GM23338 (cell line): Measurements from ENCODE around the gene APPBP2. TPM values are rescaled to one million over a fixed set of nuclear protein-coding genes. Genes with fewer than 3 reads are reported as not detected.

ENCODE experiments used
- ATAC-seq: fragments of 200-7000 bp; cut with Tn5 transposase; 3 replicates; pipeline ENCODE4 v1.9.1; 2020
- DNase-seq: peaks from one replicate; pipeline ENCODE4 v3.0.0-alpha.2; 2015; ENCODE audit warnings: low spot score
- H2AFZ ChIP-seq: fragments of 200-600 bp; sonication (generic); 2 replicates; pipeline ENCODE4 v1.8.0; 2016; ENCODE audit warnings: antibody characterized with exemption, mild to moderate bottlenecking, moderate library complexity
- H3F3A ChIP-seq: fragments of 200-600 bp; sonication (generic); replicated peaks from 2 replicates; pipeline ENCODE4 v1.8.0; 2017; ENCODE audit warnings: antibody characterized with exemption, mixed run types, low read depth
- H3K27ac ChIP-seq: fragments of 200-600 bp; sonication (generic); 2 replicates; pipeline ENCODE4 v1.6.1; 2016; ENCODE audit warnings: low read depth
- H3K27me3 ChIP-seq: fragments of 200-600 bp; sonication (generic); 2 replicates; pipeline ENCODE4 v1.8.0; 2016; ENCODE audit warnings: mild to moderate bottlenecking, mixed run types, moderate library complexity; ENCODE audit not compliant: insufficient read depth
- H3K36me3 ChIP-seq: fragments of 200-600 bp; sonication (generic); 2 replicates; pipeline ENCODE4 v1.8.0; 2016; ENCODE audit warnings: mild to moderate bottlenecking; ENCODE audit not compliant: insufficient read depth
- H3K4me1 ChIP-seq: fragments of 200-600 bp; sonication (generic); 2 replicates; pipeline ENCODE4 v1.8.0; 2016; ENCODE audit warnings: mild to moderate bottlenecking, moderate library complexity; ENCODE audit not compliant: insufficient read depth
- H3K4me2 ChIP-seq: fragments of 200-600 bp; sonication (generic); 2 replicates; pipeline ENCODE4 v1.7.1; 2017; ENCODE audit warnings: mixed run types
- H3K4me3 ChIP-seq: fragments of 200-600 bp; sonication (generic); 2 replicates; pipeline ENCODE4 v1.6.1; 2016; ENCODE audit warnings: mixed run types
- H3K79me2 ChIP-seq: fragments of 200-600 bp; sonication (generic); replicated peaks from 2 replicates; pipeline ENCODE4 v1.8.0; 2017; ENCODE audit warnings: mild to moderate bottlenecking; ENCODE audit not compliant: insufficient read depth
- H3K9me2 ChIP-seq: fragments of 200-600 bp; sonication (generic); 2 replicates; pipeline ENCODE4 v1.8.0; 2017; ENCODE audit not compliant: insufficient read depth
- H4K20me1 ChIP-seq: fragments of 200-600 bp; sonication (generic); replicated peaks from 2 replicates; pipeline ENCODE4 v1.8.0; 2017; ENCODE audit warnings: mild to moderate bottlenecking; ENCODE audit not compliant: insufficient read depth
- H3K27ac Mint-ChIP-seq: 2 replicates; pipeline ENCODE4 v1.8.0; 2020; ENCODE audit warnings: inconsistent platforms, mild to moderate bottlenecking, moderate library complexity, mixed read lengths
- H3K27me3 Mint-ChIP-seq: 3 replicates; pipeline ENCODE4 v1.8.0; 2022; ENCODE audit warnings: low read depth, mild to moderate bottlenecking, moderate library complexity, mixed read lengths, inconsistent platforms; ENCODE audit not compliant: insufficient read depth, poor library complexity
- H3K36me3 Mint-ChIP-seq: 3 replicates; pipeline ENCODE4 v1.8.0; 2021; ENCODE audit warnings: low read depth, mild to moderate bottlenecking, inconsistent platforms, moderate library complexity, mixed read lengths
- H3K4me1 Mint-ChIP-seq: 3 replicates; pipeline ENCODE4 v1.8.0; 2020; ENCODE audit warnings: mild to moderate bottlenecking, inconsistent platforms, mixed read lengths
- H3K4me3 Mint-ChIP-seq: 3 replicates; pipeline ENCODE4 v1.8.0; 2021; ENCODE audit warnings: moderate library complexity, mild to moderate bottlenecking, inconsistent platforms, mixed read lengths
- H3K9me3 Mint-ChIP-seq: 3 replicates; pipeline ENCODE4 v1.8.0; 2020; ENCODE audit warnings: moderate library complexity, mild to moderate bottlenecking, inconsistent platforms, mixed read lengths
- CREB1 ChIP-seq: fragments of 250-450 bp; sonication (Bioruptor Pico); IDR thresholded peaks from 2 replicates; pipeline ENCODE4 v1.5.0; 2020; ENCODE audit warnings: low read depth, mild to moderate bottlenecking, moderate library complexity
- JUNB ChIP-seq: IDR thresholded peaks from one replicate; pipeline ENCODE4 v1.6.1; 2016; ENCODE audit warnings: antibody characterized with exemption; ENCODE audit not compliant: unreplicated experiment
- NANOG ChIP-seq: IDR thresholded peaks from 2 replicates; pipeline ENCODE4 v1.6.1; 2016; ENCODE audit warnings: antibody characterized with exemption, borderline replicate concordance
- POLR2AphosphoS5 ChIP-seq: IDR thresholded peaks from 2 replicates; pipeline ENCODE4 v1.6.1; 2016; ENCODE audit warnings: antibody characterized with exemption, low read depth
- STAT1 ChIP-seq: IDR thresholded peaks from one replicate; pipeline ENCODE4 v1.6.1; 2016; ENCODE audit warnings: antibody characterized with exemption; ENCODE audit not compliant: unreplicated experiment
- ZNF331 ChIP-seq: fragments of 250-450 bp; sonication (Bioruptor Pico); IDR thresholded peaks from 2 replicates; pipeline ENCODE4 v1.5.0; 2020; ENCODE audit warnings: low read depth, mild to moderate bottlenecking, moderate library complexity
- ZNF462 ChIP-seq: fragments of 250-450 bp; sonication (Bioruptor Pico); IDR thresholded peaks from 2 replicates; pipeline ENCODE4 v1.5.0; 2020; ENCODE audit warnings: mild to moderate bottlenecking, moderate library complexity
- polyA plus RNA-seq: library from polyadenylated mRNA; unstranded; fragments of >200 nt; fragmentation: Nextera tagmentation; extraction: Ambion mirVana; gene quantifications from 2 replicates; pipeline ENCODE4 v1.2.1, GENCODE V29; 2016
- total RNA-seq: library from RNA; depleted of rRNA; stranded (reverse); fragments of >200 nt; shearing (Covaris generic); gene quantifications from 2 replicates; pipeline ENCODE4 v1.2.3, GENCODE V29; 2014

The APPBP2 gene
- total and polyA plus RNA-seq, 2 experiments from 2014 or later = 9.3 to 15.0 TPM

DNA sequence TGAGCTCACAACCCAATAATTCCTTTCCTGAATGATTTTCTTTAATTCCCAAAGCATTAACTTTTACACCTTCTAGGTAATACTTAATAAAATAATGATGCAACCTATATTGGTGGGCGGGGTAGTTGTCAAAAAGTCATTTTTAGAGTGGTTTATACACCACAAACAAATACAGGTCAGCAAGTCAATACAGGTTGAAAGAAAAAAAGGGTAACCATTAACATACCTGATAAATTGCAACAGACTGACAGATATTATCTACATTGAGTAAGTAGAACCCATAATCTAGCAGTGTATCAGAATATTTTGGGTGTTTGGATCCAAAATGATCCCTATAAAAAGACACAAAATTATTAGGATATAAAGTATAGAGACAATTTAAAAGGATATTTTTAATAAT is 64.5 kb downstream of the APPBP2 start (continued):
- no peak for TF ChIP-seq ZNF462 (CRISPR knock-in tag)

GRCh38 chr17:60457148-60457547 is 68.9 kb downstream of the APPBP2 start:
- H3K9me3 Mint-ChIP-seq = no peaks in the 10 kb centered on the region; the same call in 2 of the 3 replicates
- H3K36me3 ChIP-seq = peaks cover 23% of the 10 kb centered on the region
- no peak for TF ChIP-seq NANOG
- TF ChIP-seq JUNB = no peak
- TF ChIP-seq CREB1 = no peak
- TF ChIP-seq POLR2AphosphoS5 = no peak
- no peak for TF ChIP-seq STAT1
- TF ChIP-seq ZNF331 (CRISPR knock-in tag) = no peak
- TF ChIP-seq ZNF462 (CRISPR knock-in tag) = no peak

More at GRCh38 chr17:60457148-60457547, 68.9 kb downstream of the APPBP2 start:
- Histone ChIP-seq H3F3A (no peaks in the 10 kb centered on the region), H2AFZ (no peak overlapping the region), H3K4me3 (no peak overlapping the region), H3K9me2 (no peaks in the 10 kb centered on the region), H3K4me1 (no peaks in the 10 kb centered on the region), H3K4me2 (no peak overlapping the region), H3K27me3 (no peaks in the 10 kb centered on the region), H3K79me2 (0 out of 2 replicates have a peak, but pooled peaks cover under 1% of the 10 kb centered on the region), H4K20me1 (no peaks in the 10 kb centered on the region), H3K27ac (no peak overlapping the region; the same call in 1 of the 2 replicates)
- peaks cover 39% of the 10 kb centered on the region for H3K36me3 Mint-ChIP-seq
- no peaks in the 10 kb centered on the region for H3K4me1 Mint-ChIP-seq
- H3K4me3 Mint-ChIP-seq = no peak overlapping the region
- H3K27ac Mint-ChIP-seq = peak overlapping the region; percentile 66
- H3K27me3 Mint-ChIP-seq = peaks cover 3% of the 10 kb centered on the region
- DNase-seq (no peak), ATAC-seq (no peak)
